Hepatocyte (in vitro differentiated cells): ENCODE measurements around the gene CBARP. TPM values are rescaled to one million over a fixed set of nuclear protein-coding genes. Genes with fewer than 3 reads are reported as not detected.

ENCODE experiments used
- DNase-seq: peaks from one replicate; pipeline ENCODE4 v3.0.0-alpha.2; 2016; ENCODE audit warnings: low spot score
- H2AFZ ChIP-seq: fragments of 200-600 bp; sonication (generic); 2 replicates; pipeline ENCODE4 v1.6.0; 2016; ENCODE audit warnings: antibody characterized with exemption, mild to moderate bottlenecking
- H3K27ac ChIP-seq: fragments of 200-600 bp; sonication (generic); 2 replicates; pipeline ENCODE4 v1.5.1; 2016; ENCODE audit warnings: mild to moderate bottlenecking
- H3K27me3 ChIP-seq: fragments of 200-600 bp; sonication (generic); 2 replicates; pipeline ENCODE4 v1.6.1; 2016
- H3K36me3 ChIP-seq: fragments of 200-600 bp; sonication (generic); replicated peaks from 2 replicates; pipeline ENCODE4 v1.5.1; 2016; ENCODE audit warnings: low read depth; ENCODE audit not compliant: insufficient read depth
- H3K4me1 ChIP-seq: fragments of 200-600 bp; sonication (generic); 2 replicates; pipeline ENCODE4 v1.5.1; 2016; ENCODE audit warnings: mild to moderate bottlenecking, moderate library complexity; ENCODE audit not compliant: insufficient read depth
- H3K4me2 ChIP-seq: fragments of 200-600 bp; sonication (generic); 2 replicates; pipeline ENCODE4 v1.6.0; 2016
- H3K4me3 ChIP-seq: fragments of 200-600 bp; sonication (generic); 2 replicates; pipeline ENCODE4 v1.5.1; 2016; ENCODE audit warnings: mild to moderate bottlenecking
- H3K79me2 ChIP-seq: fragments of 200-600 bp; sonication (generic); 2 replicates; pipeline ENCODE4 v1.6.0; 2017; ENCODE audit warnings: mild to moderate bottlenecking
- H3K9me2 ChIP-seq: fragments of 200-600 bp; sonication (generic); replicated peaks from 2 replicates; pipeline ENCODE4 v1.6.0; 2017; ENCODE audit warnings: mild to moderate bottlenecking; ENCODE audit not compliant: insufficient read depth
- H3K9me3 ChIP-seq: fragments of 200-600 bp; sonication (generic); 2 replicates; pipeline ENCODE4 v1.5.1; 2016; ENCODE audit warnings: low read depth, mild to moderate bottlenecking
- H4K20me1 ChIP-seq: fragments of 200-600 bp; sonication (generic); 2 replicates; pipeline ENCODE4 v1.6.0; 2016; ENCODE audit warnings: mild to moderate bottlenecking; ENCODE audit not compliant: insufficient read depth, poor library complexity, severe bottlenecking
- EZH2 ChIP-seq: fragments of 200-600 bp; sonication (generic); IDR thresholded peaks from 2 replicates; pipeline ENCODE4 v1.6.1; 2016; ENCODE audit warnings: antibody characterized with exemption, mild to moderate bottlenecking, borderline replicate concordance
- EZH2phosphoT487 ChIP-seq: fragments of 200-600 bp; sonication (generic); IDR thresholded peaks from one replicate; pipeline ENCODE4 v1.6.1; 2018; ENCODE audit warnings: antibody characterized with exemption, mild to moderate bottlenecking, low read depth, moderate library complexity; ENCODE audit not compliant: unreplicated experiment, severe bottlenecking
- WGBS: methylation state at CpG from one replicate; pipeline ENCODE4 v1.1.6; 2016; ENCODE audit warnings: low lambda C conversion rate; ENCODE audit errors: missing lambda C conversion rate; 5-methylcytosine and 5-hydroxymethylcytosine counted together
- polyA plus RNA-seq: library from polyadenylated mRNA; unstranded; fragments of >200 nt; fragmentation: Nextera tagmentation; extraction: Ambion mirVana; gene quantifications from 2 replicates; pipeline ENCODE4 v1.2.1, GENCODE V29; 2016
- total RNA-seq: library from RNA; depleted of rRNA; stranded (reverse); fragments of >200 nt; gene quantifications from 2 replicates; pipeline ENCODE4 v1.2.3, GENCODE V29; 2014
- TF ChIP-seq, protein P1 (sequence below): fragments of 200-600 bp; sonication (generic); IDR thresholded peaks from 2 replicates; pipeline ENCODE4 v1.5.1; 2016; ENCODE audit warnings: antibody characterized with exemption, mild to moderate bottlenecking; ENCODE audit not compliant: poor library complexity

Gene CBARP
- total and polyA plus RNA-seq, 2 experiments from 2014 or later = 4.2 to 7.1 TPM

DNA sequence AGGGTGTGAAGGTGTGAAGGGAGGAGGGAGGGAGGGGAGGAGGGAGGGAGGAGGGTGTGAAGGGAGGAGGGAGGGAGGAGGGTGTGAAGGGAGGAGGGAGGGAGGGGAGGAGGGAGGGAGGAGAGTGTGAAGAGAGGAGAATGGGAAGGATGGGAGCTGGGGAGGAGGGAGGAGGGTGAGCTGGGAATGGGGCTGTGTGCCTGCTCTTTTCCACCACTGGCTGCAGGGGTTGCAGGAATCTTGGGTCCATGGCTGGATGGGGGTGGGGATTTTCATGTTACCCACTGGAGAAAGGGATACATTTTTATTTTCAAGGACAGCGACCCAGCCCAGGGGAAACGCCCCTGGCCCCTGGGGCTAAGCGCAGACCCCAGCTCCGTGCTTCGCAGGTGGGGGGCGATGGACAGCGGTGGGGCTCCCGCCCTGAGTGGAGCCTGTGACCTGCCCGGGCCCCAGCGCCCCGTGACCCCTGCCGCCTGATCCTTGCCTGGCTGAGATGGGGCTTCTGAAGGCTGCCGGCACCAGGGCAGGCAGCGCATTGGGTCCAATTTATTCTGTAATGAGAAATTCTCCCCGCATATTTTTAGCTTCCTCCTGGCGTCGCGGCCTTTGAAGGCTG lies 44.9 kb upstream of the CBARP start:
- no peak overlapping the region for H3K4me3 ChIP-seq
- no peaks in the 10 kb centered on the region for H3K9me2 ChIP-seq
- no peaks in the 10 kb centered on the region for H3K36me3 ChIP-seq
- no peaks in the 10 kb centered on the region for H4K20me1 ChIP-seq
- WGBS = 85% methylated on average over 17 of the region's 18 CpGs
- H3K9me3 ChIP-seq = no peaks in the 10 kb centered on the region
- DNase-seq = no peak
- no peak overlapping the region for H3K27ac ChIP-seq
- H3K79me2 ChIP-seq = peaks cover 14% of the 10 kb centered on the region
- H3K27me3 ChIP-seq = no peaks in the 10 kb centered on the region
- no peak overlapping the region for H3K4me2 ChIP-seq
- peaks cover 30% of the 10 kb centered on the region for H3K4me1 ChIP-seq
- H2AFZ ChIP-seq = no peak overlapping the region
- TF ChIP-seq EZH2phosphoT487 = no peak
- no peak for TF ChIP-seq EZH2
- TF ChIP-seq, protein P1, sequence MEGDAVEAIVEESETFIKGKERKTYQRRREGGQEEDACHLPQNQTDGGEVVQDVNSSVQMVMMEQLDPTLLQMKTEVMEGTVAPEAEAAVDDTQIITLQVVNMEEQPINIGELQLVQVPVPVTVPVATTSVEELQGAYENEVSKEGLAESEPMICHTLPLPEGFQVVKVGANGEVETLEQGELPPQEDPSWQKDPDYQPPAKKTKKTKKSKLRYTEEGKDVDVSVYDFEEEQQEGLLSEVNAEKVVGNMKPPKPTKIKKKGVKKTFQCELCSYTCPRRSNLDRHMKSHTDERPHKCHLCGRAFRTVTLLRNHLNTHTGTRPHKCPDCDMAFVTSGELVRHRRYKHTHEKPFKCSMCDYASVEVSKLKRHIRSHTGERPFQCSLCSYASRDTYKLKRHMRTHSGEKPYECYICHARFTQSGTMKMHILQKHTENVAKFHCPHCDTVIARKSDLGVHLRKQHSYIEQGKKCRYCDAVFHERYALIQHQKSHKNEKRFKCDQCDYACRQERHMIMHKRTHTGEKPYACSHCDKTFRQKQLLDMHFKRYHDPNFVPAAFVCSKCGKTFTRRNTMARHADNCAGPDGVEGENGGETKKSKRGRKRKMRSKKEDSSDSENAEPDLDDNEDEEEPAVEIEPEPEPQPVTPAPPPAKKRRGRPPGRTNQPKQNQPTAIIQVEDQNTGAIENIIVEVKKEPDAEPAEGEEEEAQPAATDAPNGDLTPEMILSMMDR = no peak

DNA sequence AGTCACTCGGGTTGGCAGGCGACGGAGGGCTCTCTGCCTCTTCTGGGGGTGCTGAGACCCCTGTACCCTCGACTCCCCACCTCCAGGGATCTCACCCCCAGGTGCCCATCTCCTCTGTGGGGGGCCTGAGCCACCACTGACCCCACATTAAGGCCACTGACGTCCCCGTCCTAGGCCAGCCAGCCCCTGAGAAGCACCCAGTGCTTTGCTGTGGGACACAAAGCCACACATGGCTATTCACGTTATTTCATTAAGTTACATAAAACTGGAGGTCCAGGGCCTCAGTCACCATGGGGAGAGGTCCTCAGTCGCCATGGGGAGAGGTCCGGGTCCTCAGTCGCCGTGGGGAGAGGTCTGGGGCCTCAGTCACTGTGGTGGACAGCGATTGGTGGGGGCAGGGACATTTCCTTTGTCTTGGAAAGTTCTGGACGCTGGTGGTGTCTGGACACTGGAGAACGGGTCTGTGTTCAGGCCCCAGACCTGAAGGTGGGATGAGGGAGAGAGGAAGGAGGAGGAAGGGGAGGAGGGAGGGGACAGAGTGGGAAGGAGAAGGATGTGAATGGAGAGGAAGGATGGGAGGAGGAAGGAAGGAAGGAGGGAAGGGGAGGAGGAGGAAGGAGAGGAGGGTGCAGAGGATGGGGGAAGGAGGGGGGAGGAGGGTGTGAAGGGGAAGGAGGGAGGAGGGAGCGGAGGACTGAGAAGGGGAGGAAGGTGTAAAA lies 43.9 kb upstream of the CBARP start:
- no peak overlapping the region for H3K4me2 ChIP-seq
- no peak overlapping the region for H2AFZ ChIP-seq
- no peaks in the 10 kb centered on the region for H3K9me2 ChIP-seq
- H3K79me2 ChIP-seq = peaks cover 10% of the 10 kb centered on the region
- no peaks in the 10 kb centered on the region for H3K9me3 ChIP-seq
- no peaks in the 10 kb centered on the region for H3K36me3 ChIP-seq
- TF ChIP-seq, protein P1 = no peak
- TF ChIP-seq EZH2 (no peak), EZH2phosphoT487 (no peak)
- no peak for DNase-seq
- 77% methylated on average over 13 of the region's 15 CpGs for WGBS
- H3K27ac ChIP-seq = no peak overlapping the region
- H4K20me1 ChIP-seq = no peaks in the 10 kb centered on the region
- no peak overlapping the region for H3K4me3 ChIP-seq
- H3K27me3 ChIP-seq = no peaks in the 10 kb centered on the region
- H3K4me1 ChIP-seq = peaks cover 23% of the 10 kb centered on the region

- no peak overlapping the region for H3K4me3 ChIP-seq
- H3K27ac ChIP-seq = no peak overlapping the region
- peaks cover 13% of the 10 kb centered on the region for H3K79me2 ChIP-seq
- no peak for TF ChIP-seq EZH2phosphoT487
- TF ChIP-seq EZH2 = no peak
- TF ChIP-seq, protein P1 = no peak
- no peaks in the 10 kb centered on the region for H3K27me3 ChIP-seq
- H3K4me2 ChIP-seq = no peak overlapping the region
- H3K36me3 ChIP-seq = no peaks in the 10 kb centered on the region
- no peaks in the 10 kb centered on the region for H4K20me1 ChIP-seq
- H2AFZ ChIP-seq = no peak overlapping the region
- no peak for DNase-seq
- no peaks in the 10 kb centered on the region for H3K9me3 ChIP-seq
- no peaks in the 10 kb centered on the region for H3K9me2 ChIP-seq
- WGBS = 94% methylated on average over 38 of the region's 53 CpGs
- peaks cover 27% of the 10 kb centered on the region for H3K4me1 ChIP-seq
Observed at GRCh38 chr19:1280636-1281568, 43.1 kb upstream of the CBARP start.
